Stomach smooth muscle (tissue), 2 donors: Measurements from ENCODE around the gene ZFPM1.

Experiments used
- H3K27ac ChIP-seq: one replicate; pipeline ENCODE4 v1.7.0; 2013; ENCODE audit warnings: mild to moderate bottlenecking, low read length, inconsistent platforms
- H3K27me3 ChIP-seq, 2 donors: one replicate each; pipeline ENCODE4 v1.7.0; 2013; ENCODE audit warnings: low read length in 2 of 2; ENCODE audit not compliant: insufficient read depth in 2 of 2, control insufficient read depth in 1 of 2
- H3K36me3 ChIP-seq, 2 donors: one replicate each; pipeline ENCODE4 v1.7.0; 2013; ENCODE audit warnings: low read length in 2 of 2; ENCODE audit not compliant: control insufficient read depth in 2 of 2, insufficient read depth in 2 of 2
- H3K4me1 ChIP-seq: one replicate; pipeline ENCODE4 v1.7.0; 2013; ENCODE audit warnings: low read length; ENCODE audit not compliant: control insufficient read depth, insufficient read depth
- H3K4me3 ChIP-seq, 2 donors: one replicate each; pipeline ENCODE4 v1.7.0; 2013; ENCODE audit warnings: low read length in 2 of 2
- H3K9ac ChIP-seq, 2 donors: one replicate each; pipeline ENCODE4 v1.7.0; 2013; ENCODE audit warnings: low read length in 2 of 2, mild to moderate bottlenecking in 1 of 2
- H3K9me3 ChIP-seq, 2 donors: one replicate each; pipeline ENCODE4 v1.7.0; 2013; ENCODE audit warnings: low read length in 2 of 2; ENCODE audit not compliant: control insufficient read depth in 2 of 2
- donor health status: healthy.
- donor health status: Pancreatic carcinoma.

The ZFPM1 gene

GRCh38 chr16:88460496-88461330 lies 7.6 kb downstream of the ZFPM1 start:
- peaks cover 28 to 55% of the 10 kb centered on the region in 2 donors for H3K27me3 ChIP-seq
- no peaks in the 10 kb centered on the region for H3K9me3 ChIP-seq
- H3K4me3 ChIP-seq: no peak overlapping the region
- peaks cover 15% of the 10 kb centered on the region for H3K4me1 ChIP-seq
- H3K27ac ChIP-seq: no peak overlapping the region
- no peaks in the 10 kb centered on the region for H3K36me3 ChIP-seq
- no peak overlapping the region for H3K9ac ChIP-seq

GRCh38 chr16:88461331-88462269 lies 8.5 kb downstream of the ZFPM1 start:
- Histone ChIP-seq H3K4me1 (peaks cover 6% of the 10 kb centered on the region), H3K9me3 (no peaks in the 10 kb centered on the region), H3K36me3 (no peaks in the 10 kb centered on the region), H3K4me3 (no peak overlapping the region), H3K9ac (no peak overlapping the region), H3K27ac (no peak overlapping the region), H3K27me3 (peaks cover 21 to 46% of the 10 kb centered on the region in 2 donors)

DNA sequence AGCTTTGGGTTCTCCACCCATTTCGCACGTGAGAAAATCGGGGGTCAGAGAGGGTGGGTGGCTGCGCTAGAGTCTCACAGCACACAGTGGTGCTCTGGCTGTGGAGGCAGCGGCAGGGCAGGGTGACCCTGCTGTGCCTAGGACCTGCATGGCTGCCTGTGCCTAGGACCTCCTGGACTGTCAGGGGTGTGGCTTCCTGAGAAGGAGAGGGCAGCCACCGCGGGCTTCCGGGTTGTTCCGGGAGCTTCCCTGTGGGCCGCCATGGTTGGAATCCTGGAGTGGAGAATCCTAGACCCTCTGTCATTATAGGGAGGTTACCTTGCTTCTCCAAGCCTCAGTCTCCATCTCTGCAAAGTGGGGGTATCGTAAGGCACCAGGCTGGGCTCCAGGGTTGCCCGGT lies 9.3 kb downstream of the ZFPM1 start:
- Histone ChIP-seq H3K4me1 (peaks cover 5% of the 10 kb centered on the region), H3K9ac (no peak overlapping the region), H3K27ac (no peak overlapping the region), H3K9me3 (no peaks in the 10 kb centered on the region), H3K4me3 (no peak overlapping the region), H3K27me3 (peaks cover 15 to 39% of the 10 kb centered on the region in 2 donors), H3K36me3 (no peaks in the 10 kb centered on the region)

- no peak overlapping the region for H3K4me3 ChIP-seq
- H3K36me3 ChIP-seq: no peaks in the 10 kb centered on the region
- no peak overlapping the region for H3K9ac ChIP-seq
- H3K27ac ChIP-seq: no peak overlapping the region
- H3K4me1 ChIP-seq: peaks cover 5% of the 10 kb centered on the region
- H3K27me3 ChIP-seq: peaks cover 13 to 32% of the 10 kb centered on the region in 2 donors
- H3K9me3 ChIP-seq: no peaks in the 10 kb centered on the region
These were observed 10.3 kb downstream of the ZFPM1 start for GRCh38 chr16:88463411-88463810.

DNA sequence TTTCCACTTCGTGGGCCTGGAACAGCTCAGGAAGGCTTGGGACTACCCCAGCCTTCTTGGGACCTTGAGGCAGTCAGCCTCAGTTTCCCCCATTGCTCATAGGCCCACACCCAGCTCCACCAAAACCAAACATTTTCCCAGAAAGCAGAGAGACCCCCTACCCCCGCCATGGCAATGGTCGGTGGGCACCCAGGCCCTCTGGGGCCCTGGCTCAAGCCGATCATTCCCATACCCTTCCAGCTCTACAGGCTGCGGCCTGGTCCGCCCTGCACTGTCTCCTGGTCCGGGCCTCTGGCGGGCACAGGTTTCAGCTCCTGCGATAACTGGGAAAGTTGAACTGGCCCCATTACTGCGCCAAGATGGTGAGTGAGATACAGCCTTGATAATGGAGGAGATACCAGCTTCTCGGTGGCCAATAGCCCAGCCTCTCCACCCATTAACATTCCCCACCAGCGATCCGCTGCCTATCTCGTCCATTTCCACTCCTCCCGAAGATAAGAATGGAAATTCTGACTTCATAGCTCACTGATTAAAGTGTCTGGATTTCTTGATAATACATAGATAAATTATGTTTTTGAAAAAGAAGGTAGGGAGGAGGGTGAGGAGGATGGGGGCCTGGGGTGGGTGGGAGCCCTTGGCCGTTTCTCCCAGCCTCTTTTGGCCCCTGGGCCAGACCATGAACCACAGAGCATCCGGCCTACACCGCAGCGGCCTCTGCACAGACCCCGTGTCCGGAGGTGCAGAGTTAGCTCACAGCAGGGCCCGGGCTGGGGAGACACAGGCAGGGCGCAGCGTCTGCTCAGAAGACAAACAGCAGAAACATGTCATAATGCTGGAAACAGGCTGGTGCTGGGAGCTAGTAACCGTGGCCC lies 11.6 kb downstream of the ZFPM1 start:
- H3K4me1 ChIP-seq: peaks cover 5% of the 10 kb centered on the region

GRCh38 chr16:88465387-88465983 lies 12.4 kb downstream of the ZFPM1 start:
- H3K27ac ChIP-seq: no peak overlapping the region
- peaks cover 5% of the 10 kb centered on the region for H3K4me1 ChIP-seq
- peaks cover 9 to 19% of the 10 kb centered on the region in 2 donors for H3K27me3 ChIP-seq

More for the DNA sequence above, 11.6 kb downstream of the ZFPM1 start:
- no peaks in the 10 kb centered on the region for H3K9me3 ChIP-seq
- H3K36me3 ChIP-seq: no peaks in the 10 kb centered on the region
- H3K27ac ChIP-seq: no peak overlapping the region
- peaks cover 11 to 27% of the 10 kb centered on the region in 2 donors for H3K27me3 ChIP-seq
- H3K4me3 ChIP-seq: no peak overlapping the region
- no peak overlapping the region for H3K9ac ChIP-seq

GRCh38 chr16:88466175-88466862 lies 13.2 kb downstream of the ZFPM1 start:
- Histone ChIP-seq H3K9me3 (no peaks in the 10 kb centered on the region), H3K9ac (no peak overlapping the region), H3K27me3 (peaks cover 8 to 18% of the 10 kb centered on the region in 2 donors), H3K4me3 (no peak overlapping the region), H3K4me1 (peaks cover 5% of the 10 kb centered on the region), H3K27ac (no peak overlapping the region), H3K36me3 (no peaks in the 10 kb centered on the region)

More at GRCh38 chr16:88465387-88465983, 12.4 kb downstream of the ZFPM1 start:
- Histone ChIP-seq H3K36me3 (no peaks in the 10 kb centered on the region), H3K4me3 (no peak overlapping the region), H3K9me3 (no peaks in the 10 kb centered on the region), H3K9ac (no peak overlapping the region)

- Histone ChIP-seq H3K27me3 (peaks cover 7 to 15% of the 10 kb centered on the region in 2 donors), H3K4me1 (peaks cover 5% of the 10 kb centered on the region), H3K36me3 (no peaks in the 10 kb centered on the region), H3K9ac (no peak overlapping the region), H3K9me3 (no peaks in the 10 kb centered on the region), H3K27ac (no peak overlapping the region), H3K4me3 (no peak overlapping the region)
These were observed 13.9 kb downstream of the ZFPM1 start for GRCh38 chr16:88466949-88467348.

GRCh38 chr16:88467541-88467944 lies 14.5 kb downstream of the ZFPM1 start:
- Histone ChIP-seq H3K9ac (no peak overlapping the region), H3K9me3 (no peaks in the 10 kb centered on the region), H3K27ac (no peak overlapping the region), H3K27me3 (peaks cover 4 to 9% of the 10 kb centered on the region in 2 donors), H3K4me3 (no peak overlapping the region), H3K4me1 (no peaks in the 10 kb centered on the region), H3K36me3 (no peaks in the 10 kb centered on the region)
